GM19043 (cell line): ENCODE data around the gene IL1RAPL1.

ENCODE experiments used
- ATAC-seq: cut with Tn5 transposase; IDR thresholded peaks from one replicate; pipeline ENCODE4 v1.9.1; 2021; ENCODE audit warnings: low read depth; ENCODE audit not compliant: unreplicated experiment

The IL1RAPL1 gene

DNA sequence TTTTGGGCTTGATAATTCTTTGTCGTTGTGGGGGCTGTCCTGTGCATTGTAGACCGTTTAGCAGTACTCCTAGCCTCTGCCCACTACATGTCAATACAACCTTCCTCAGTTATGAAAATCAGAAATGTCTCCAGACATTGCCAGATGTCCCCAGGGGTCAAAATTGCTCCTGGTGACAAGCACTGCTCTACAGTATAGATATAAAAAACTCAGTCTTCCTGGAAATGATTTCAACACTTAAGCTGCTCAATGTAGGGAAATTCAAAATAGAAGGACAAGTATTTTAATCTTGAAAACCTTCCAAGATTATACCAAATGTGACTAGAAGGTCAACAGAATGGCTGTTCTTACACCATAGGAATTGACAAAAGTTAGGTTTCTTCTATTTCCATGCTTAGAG lies 1339.4 kb downstream of the IL1RAPL1 start:
- no peak for ATAC-seq

DNA sequence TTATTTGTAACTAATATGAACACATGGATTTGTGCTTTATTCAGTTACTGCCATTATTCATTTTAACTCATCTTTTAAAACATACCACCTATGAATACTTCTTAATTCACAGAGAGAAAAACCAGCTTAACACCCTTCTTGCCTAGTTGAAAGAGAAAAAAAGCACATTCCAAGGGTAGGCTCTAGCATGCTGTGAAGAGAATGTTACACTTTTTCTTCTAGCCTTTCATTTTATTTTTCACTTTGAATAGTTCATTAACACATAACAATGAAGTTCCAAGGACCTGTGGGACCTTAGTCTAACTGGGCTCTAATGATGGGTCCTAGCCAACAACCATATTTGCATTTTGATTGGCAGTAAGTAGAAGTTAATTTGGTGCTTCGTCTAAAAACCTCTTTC lies 1348.2 kb downstream of the IL1RAPL1 start:
- ATAC-seq = no peak

- ATAC-seq = no peak
Observed at GRCh38 chrX:29940750-29941149, 1353.5 kb downstream of the IL1RAPL1 start.

- ATAC-seq = no peak
Observed at GRCh38 chrX:29941287-29941686, 1354.0 kb downstream of the IL1RAPL1 start.

DNA sequence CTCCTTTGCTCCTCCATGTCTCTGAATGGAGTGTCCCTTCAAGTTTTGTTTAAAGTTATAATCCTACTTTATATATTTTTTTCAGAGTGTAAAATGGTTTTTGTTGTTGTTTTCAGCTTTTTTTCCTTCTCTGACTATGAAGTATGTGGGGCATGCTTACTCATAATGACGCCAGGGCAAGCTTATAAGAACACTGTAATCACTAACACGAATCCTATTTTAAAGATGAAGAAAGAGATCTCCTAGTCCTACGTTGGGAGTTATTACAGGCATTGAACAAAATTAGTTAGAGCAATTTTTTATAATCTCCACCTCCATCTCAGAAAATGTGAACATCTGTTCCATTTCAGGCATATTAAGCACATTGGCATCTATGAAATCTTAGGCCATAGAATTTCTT lies 1360.0 kb downstream of the IL1RAPL1 start:
- no peak for ATAC-seq

GRCh38 chrX:29948653-29949052 lies 1361.4 kb downstream of the IL1RAPL1 start:
- no peak for ATAC-seq

DNA sequence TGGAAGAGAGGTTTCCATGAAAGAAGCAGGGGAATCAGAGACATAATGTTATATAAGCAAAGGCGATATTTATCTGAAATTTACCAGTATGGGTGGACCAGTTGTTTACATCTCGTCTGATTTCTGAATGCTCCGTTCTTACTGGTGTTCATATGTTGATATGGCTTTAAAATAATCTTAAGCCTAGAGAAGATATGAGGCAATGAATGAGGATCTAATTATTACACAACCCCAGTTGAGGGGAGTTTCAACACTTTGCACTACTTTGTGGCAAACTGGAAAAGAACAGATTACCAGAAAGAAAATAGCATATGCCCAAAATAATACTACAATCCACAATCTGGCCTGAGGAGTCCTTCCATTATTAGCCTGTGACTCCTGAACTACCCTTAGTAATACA lies 1364.8 kb downstream of the IL1RAPL1 start:
- ATAC-seq = no peak

DNA sequence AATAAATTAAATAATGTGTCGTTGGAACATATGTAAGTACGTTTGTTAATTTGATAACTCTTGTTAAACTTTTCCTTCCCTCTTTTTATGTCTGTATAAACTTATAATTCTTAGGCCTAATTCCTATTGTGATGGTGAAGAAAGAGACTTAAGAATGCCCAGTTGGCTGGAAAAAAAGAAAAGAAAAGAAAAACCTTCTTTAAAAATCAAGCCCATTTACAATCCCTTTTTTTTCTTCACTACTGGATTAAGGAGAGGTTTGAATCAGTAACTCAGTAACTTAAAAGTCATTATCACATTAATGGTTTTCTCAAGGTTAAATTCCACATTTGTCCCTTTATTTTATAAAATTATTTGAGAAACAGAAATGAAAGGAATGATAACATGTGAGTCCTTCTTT lies 1374.8 kb downstream of the IL1RAPL1 start:
- no peak for ATAC-seq

DNA sequence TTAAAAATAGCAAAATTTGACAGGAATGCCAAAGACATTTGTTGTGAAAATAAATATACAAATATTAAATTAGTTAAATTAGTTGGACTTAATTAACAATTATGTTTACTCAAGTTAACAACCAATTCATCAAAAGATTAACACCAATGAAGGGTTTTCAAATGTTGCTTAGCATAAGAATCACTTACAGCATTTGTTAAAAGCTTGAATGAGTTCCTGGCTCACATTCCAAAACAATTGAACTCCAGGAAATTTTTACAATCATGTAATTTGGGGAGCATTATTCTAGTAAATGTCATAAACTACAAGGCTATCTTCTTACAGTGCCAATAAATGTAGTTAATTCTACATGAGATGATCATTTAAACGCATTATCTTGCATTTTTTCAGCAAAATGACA lies 1378.4 kb downstream of the IL1RAPL1 start:
- ATAC-seq = no peak

GRCh38 chrX:29992083-29992482 lies 1404.8 kb downstream of the IL1RAPL1 start:
- no peak for ATAC-seq

GRCh38 chrX:30005813-30006212 lies 1418.6 kb downstream of the IL1RAPL1 start:
- ATAC-seq = no peak
